CD14-positive monocyte (primary cell): ENCODE measurements around the gene ZNF831. TPM values are rescaled to one million over a fixed set of nuclear protein-coding genes. Genes with fewer than 3 reads are reported as not detected.

Experiments
- DNase-seq, 3 donors: peaks; one replicate each; pipeline ENCODE4 v3.0.0-alpha.2; 2011 to 2022
- H2AFZ ChIP-seq: 2 replicates; pipeline ENCODE4 v1.6.0; 2012; ENCODE audit warnings: mild to moderate bottlenecking, low read depth, low read length, inconsistent platforms; ENCODE audit not compliant: insufficient read depth, poor library complexity, severe bottlenecking
- H3K27ac ChIP-seq, 2 donors: 1 replicate in 1 of 2; 2 replicates in 1 of 2; pipeline ENCODE4 v1.5.1; 2012 to 2013; ENCODE audit warnings: low read length in 2 of 2, control low read depth in 1 of 2, inconsistent platforms in 1 of 2, low read depth in 1 of 2, mild to moderate bottlenecking in 1 of 2
- H3K27me3 ChIP-seq, 2 donors: one replicate each; pipeline versions ENCODE4 v1.6.0 to v1.6.1; 2011 to 2013; ENCODE audit warnings: low read length in 2 of 2; ENCODE audit not compliant: control insufficient read depth in 2 of 2, insufficient read depth in 2 of 2
- H3K36me3 ChIP-seq, 2 donors: replicated peaks in 1 of 2; 1 replicate in 1 of 2; 2 replicates in 1 of 2; pipeline versions ENCODE4 v1.5.1 to v1.6.1; 2012 to 2013; ENCODE audit warnings: low read length in 2 of 2, control low read depth in 1 of 2, inconsistent platforms in 1 of 2, mild to moderate bottlenecking in 1 of 2; ENCODE audit not compliant: insufficient read depth in 2 of 2, control insufficient read depth in 1 of 2
- H3K4me1 ChIP-seq, 2 donors: 1 replicate in 1 of 2; 2 replicates in 1 of 2; pipeline versions ENCODE4 v1.5.1 to v1.6.1; 2012 to 2013; ENCODE audit warnings: low read length in 2 of 2, control low read depth in 1 of 2, inconsistent platforms in 1 of 2, mild to moderate bottlenecking in 1 of 2, moderate library complexity in 1 of 2; ENCODE audit not compliant: insufficient read depth in 2 of 2, control insufficient read depth in 1 of 2
- H3K4me2 ChIP-seq: replicated peaks from 2 replicates; pipeline ENCODE3; 2012; ENCODE audit warnings: low read length, moderate library complexity, mild to moderate bottlenecking; ENCODE audit not compliant: poor library complexity, severe bottlenecking; ENCODE audit errors: extremely low read depth
- H3K4me3 ChIP-seq, 3 experiments: fragments of 200-600 bp in 1 of 3; sonication (generic) in 1 of 3; replicated peaks in 1 of 3; 1 replicate in 2 of 3; 2 replicates in 1 of 3; pipeline ENCODE4 v1.5.1; 2011 to 2013; ENCODE audit warnings: low read length in 3 of 3, mild to moderate bottlenecking in 3 of 3, control low read depth in 2 of 3, low read depth in 2 of 3, inconsistent platforms in 1 of 3, moderate library complexity in 1 of 3
- H3K79me2 ChIP-seq: 2 replicates; pipeline ENCODE4 v1.6.0; 2012; ENCODE audit warnings: mild to moderate bottlenecking, control low read depth, inconsistent platforms, low read length, moderate library complexity; ENCODE audit not compliant: insufficient read depth
- H3K9ac ChIP-seq: 2 replicates; pipeline ENCODE4 v1.6.0; 2017; ENCODE audit warnings: low read length, mild to moderate bottlenecking; ENCODE audit not compliant: insufficient read depth, poor library complexity, severe bottlenecking
- H3K9me3 ChIP-seq, 2 donors: replicated peaks in 1 of 2; 1 replicate in 1 of 2; 2 replicates in 1 of 2; pipeline versions ENCODE4 v1.5.1 to v1.6.1; 2012 to 2013; ENCODE audit warnings: low read length in 2 of 2, control low read depth in 1 of 2; ENCODE audit not compliant: control insufficient read depth in 1 of 2, insufficient read depth in 1 of 2
- H4K20me1 ChIP-seq: 2 replicates; pipeline ENCODE4 v1.6.0; 2012; ENCODE audit warnings: mild to moderate bottlenecking, low read length, control low read depth, moderate library complexity; ENCODE audit not compliant: insufficient read depth
- H3K27ac Mint-ChIP-seq, 7 donors: one replicate each; pipeline ENCODE4 v1.8.0; 2020; ENCODE audit warnings: mild to moderate bottlenecking in 7 of 7, mixed read lengths in 7 of 7, moderate library complexity in 6 of 7, inconsistent platforms in 2 of 7
- H3K27me3 Mint-ChIP-seq, 3 donors: one replicate each; pipeline ENCODE4 v1.8.0; 2021 to 2022; ENCODE audit warnings: low read depth in 3 of 3, mild to moderate bottlenecking in 3 of 3, mixed read lengths in 3 of 3, moderate library complexity in 3 of 3, inconsistent platforms in 1 of 3
- H3K36me3 Mint-ChIP-seq, 2 donors: one replicate each; pipeline ENCODE4 v1.8.0; 2020; ENCODE audit warnings: mixed read lengths in 2 of 2, inconsistent platforms in 1 of 2, mild to moderate bottlenecking in 1 of 2
- H3K4me1 Mint-ChIP-seq: one replicate; pipeline ENCODE4 v1.8.0; 2020; ENCODE audit warnings: mild to moderate bottlenecking, mixed read lengths
- H3K4me3 Mint-ChIP-seq, 2 donors: one replicate each; pipeline ENCODE4 v1.8.0; 2020; ENCODE audit warnings: mild to moderate bottlenecking in 2 of 2, mixed read lengths in 2 of 2, moderate library complexity in 1 of 2
- H3K9me3 Mint-ChIP-seq, 7 donors: one replicate each; pipeline ENCODE4 v1.8.0; 2020 to 2022; ENCODE audit warnings: mixed read lengths in 7 of 7, mild to moderate bottlenecking in 6 of 7, moderate library complexity in 6 of 7, inconsistent platforms in 2 of 7
- CTCF ChIP-seq: fragments of 200-600 bp; IDR thresholded peaks from one replicate; pipeline ENCODE4 v1.8.0; 2022; ENCODE audit warnings: antibody characterized with exemption, mild to moderate bottlenecking
- WGBS: methylation state at CpG from one replicate; pipeline ENCODE4 v1.1.5; 2013; ENCODE audit warnings: missing lambda C conversion rate; ENCODE audit not compliant: insufficient coverage; 5-methylcytosine and 5-hydroxymethylcytosine counted together
- intact Hi-C, 2 donors: fragments of 100-400 bp; cut with micrococcal nuclease; formaldehyde crosslinking; loops; one replicate each; pipeline versions ENCODE4 v1.15.0 to v1.15.1; 2023
- polyA plus RNA-seq, 3 donors: library from polyadenylated mRNA; depleted of rRNA in 1 of 3; unstranded in 2 of 3; stranded (reverse) in 1 of 3; fragments of 300-500 nt in 2 of 3; fragments of >200 nt in 1 of 3; fragmentation: Illumina TruSeq in 2 of 3; gene quantifications; 1 replicate in 2 of 3; 2 replicates in 1 of 3; pipeline ENCODE4 v1.2.3, GENCODE V29; 2012 to 2021

ZNF831 gene
- polyA plus RNA-seq, 3 donors: 0.03 to 0.09 TPM; not detected in 1

- Histone ChIP-seq H2AFZ (no peak overlapping the region), H3K27me3 (no peaks in the 10 kb centered on the region), H3K9ac (no peak overlapping the region), H3K4me1 (no peaks in the 10 kb centered on the region), H4K20me1 (no peaks in the 10 kb centered on the region), H3K36me3 (no peaks in the 10 kb centered on the region), H3K4me3 (no peak overlapping the region), H3K4me2 (no peak overlapping the region), H3K27ac (no peak overlapping the region), H3K79me2 (no peaks in the 10 kb centered on the region), H3K9me3 (no peaks in the 10 kb centered on the region)
- H3K4me1 Mint-ChIP-seq: no peaks in the 10 kb centered on the region
- no peak for DNase-seq
- WGBS: 100% methylated on average over 2 of the region's 7 CpGs
- peaks cover 0 to 5% (median 3%) of the 10 kb centered on the region in 7 donors for H3K9me3 Mint-ChIP-seq
- intact Hi-C loops: no loop called here
- H3K27ac Mint-ChIP-seq: no peak overlapping the region
- no peaks in the 10 kb centered on the region for H3K36me3 Mint-ChIP-seq
- peaks cover 2 to 5% (median 4%) of the 10 kb centered on the region in 3 donors for H3K27me3 Mint-ChIP-seq
- H3K4me3 Mint-ChIP-seq: no peak overlapping the region
- no peak for TF ChIP-seq CTCF
Measured at GRCh38 chr20:59182401-59183044, 18.9 kb downstream of the ZNF831 start.

GRCh38 chr20:59183751-59184150 is 20.1 kb downstream of the ZNF831 start:
- H3K36me3 Mint-ChIP-seq: no peaks in the 10 kb centered on the region
- H3K79me2 ChIP-seq: no peaks in the 10 kb centered on the region
- no peak overlapping the region for H3K27ac ChIP-seq
- intact Hi-C loops: no loop called here
- H3K36me3 ChIP-seq: no peaks in the 10 kb centered on the region
- no peaks in the 10 kb centered on the region for H3K9me3 ChIP-seq
- H3K4me2 ChIP-seq: no peak overlapping the region
- TF ChIP-seq CTCF: no peak
- no peaks in the 10 kb centered on the region for H3K27me3 ChIP-seq
- H2AFZ ChIP-seq: no peak overlapping the region
- no peak overlapping the region for H3K27ac Mint-ChIP-seq
- no peak for DNase-seq
- H3K4me1 ChIP-seq: no peaks in the 10 kb centered on the region
- H3K27me3 Mint-ChIP-seq: peaks cover 2 to 5% (median 5%) of the 10 kb centered on the region in 3 donors
- H3K9ac ChIP-seq: no peak overlapping the region
- H3K4me3 ChIP-seq: no peak overlapping the region
- H3K9me3 Mint-ChIP-seq: peaks cover 0 to 5% (median 3%) of the 10 kb centered on the region in 7 donors
- no peaks in the 10 kb centered on the region for H3K4me1 Mint-ChIP-seq
- H3K4me3 Mint-ChIP-seq: no peak overlapping the region
- no peaks in the 10 kb centered on the region for H4K20me1 ChIP-seq
